GM19025 (cell line): ENCODE data around the gene NAA80.

ENCODE experiments used
- ATAC-seq: cut with Tn5 transposase; IDR thresholded peaks from one replicate; pipeline ENCODE4 v1.9.1; 2021; ENCODE audit warnings: mild to moderate bottlenecking, low read depth, moderate library complexity; ENCODE audit not compliant: unreplicated experiment

Gene NAA80

GRCh38 chr3:50298836-50299637, at the start of gene NAA80, which contains the start of gene HYAL3:
TSS of gene NAA80 (minus strand) at chr3:50299405. CDS start at chr3:50297463, 1,942 bp downstream.
TSS of gene HYAL3 (minus strand) at chr3:50299405. CDS start at chr3:50295602, 3,803 bp downstream.
- peak; percentile 89 for ATAC-seq

GRCh38 chr3:50347187-50347813, 48.1 kb upstream of the NAA80 start:
- no peak for ATAC-seq

- ATAC-seq, result no peak
These were observed 46.5 kb upstream of the NAA80 start, which contains the start of gene ZMYND10 for GRCh38 chr3:50345586-50346234. TSS of gene ZMYND10 (minus strand) at chr3:50345732. CDS start at chr3:50345579, 153 bp downstream.

- ATAC-seq, result no peak
These were observed 45.8 kb upstream of the NAA80 start for GRCh38 chr3:50345008-50345407.

- no peak for ATAC-seq
These were observed 43.8 kb upstream of the NAA80 start for GRCh38 chr3:50342813-50343633.

- no peak for ATAC-seq
These were observed 42.9 kb upstream of the NAA80 start for GRCh38 chr3:50341996-50342650.

GRCh38 chr3:50341537-50341936, 42.3 kb upstream of the NAA80 start:
- ATAC-seq, result no peak

- peak; percentile 20 for ATAC-seq
These were observed 41.5 kb upstream of the NAA80 start, which contains the start of gene RASSF1 for GRCh38 chr3:50340448-50341329. TSS of gene RASSF1 (minus strand) at chr3:50340836. CDS start at chr3:50340805, 31 bp downstream.

GRCh38 chr3:50340147-50340447, 40.9 kb upstream of the NAA80 start:
- ATAC-seq, result no peak

GRCh38 chr3:50339485-50340146, 40.4 kb upstream of the NAA80 start:
- ATAC-seq, result no peak

GRCh38 chr3:50338965-50339364, 39.8 kb upstream of the NAA80 start:
- no peak for ATAC-seq

GRCh38 chr3:50337175-50337861, 38.1 kb upstream of the NAA80 start:
- ATAC-seq, result peak; percentile 61

GRCh38 chr3:50336452-50337174, 37.4 kb upstream of the NAA80 start:
- peak; percentile 33 for ATAC-seq

- no peak for ATAC-seq
These were observed 35.3 kb upstream of the NAA80 start for GRCh38 chr3:50334339-50335075.

- ATAC-seq, result no peak
These were observed 34.6 kb upstream of the NAA80 start for GRCh38 chr3:50333744-50334328.

GRCh38 chr3:50331364-50331907, 32.2 kb upstream of the NAA80 start:
- ATAC-seq, result no peak
